DND-41 (cell line): ENCODE results near the gene CLCA4.

Source experiments
- ATAC-seq: fragments of 200-7000 bp; cut with Tn5 transposase; 3 replicates; pipeline ENCODE4 v1.9.1; 2021; ENCODE audit warnings: low read depth; ENCODE audit not compliant: insufficient read depth
- DNase-seq: peaks from one replicate; pipeline ENCODE4 v3.0.0-alpha.2; 2020
- H2AFZ ChIP-seq: 2 replicates; pipeline ENCODE4 v1.6.0; 2012; ENCODE audit warnings: low read depth, low read length
- H3K27ac ChIP-seq: 2 replicates; pipeline ENCODE4 v1.5.1; 2012; ENCODE audit warnings: low read length, inconsistent platforms
- H3K27me3 ChIP-seq: fragments of 200-600 bp; sonication (generic); 2 replicates; pipeline ENCODE4 v1.6.0; 2012; ENCODE audit warnings: low read length, mild to moderate bottlenecking, inconsistent platforms; ENCODE audit not compliant: insufficient read depth, poor library complexity
- H3K36me3 ChIP-seq: 2 replicates; pipeline ENCODE4 v1.5.1; 2012; ENCODE audit warnings: low read length, inconsistent platforms; ENCODE audit not compliant: insufficient read depth
- H3K4me1 ChIP-seq: 2 replicates; pipeline ENCODE4 v1.5.1; 2012; ENCODE audit warnings: mild to moderate bottlenecking, low read length; ENCODE audit not compliant: insufficient read depth
- H3K4me2 ChIP-seq: 2 replicates; pipeline ENCODE4 v1.6.0; 2012; ENCODE audit warnings: mild to moderate bottlenecking, moderate library complexity, low read length, inconsistent platforms; ENCODE audit not compliant: insufficient read depth
- H3K4me3 ChIP-seq, 2 experiments: fragments of 200-600 bp in 1 of 2; shearing (Covaris generic) in 1 of 2; 2 replicates each; pipeline ENCODE4 v1.5.1; 2012 to 2016; ENCODE audit warnings: inconsistent platforms in 2 of 2, low read length in 2 of 2, mild to moderate bottlenecking in 2 of 2, low read depth in 1 of 2, moderate library complexity in 1 of 2
- H3K79me2 ChIP-seq: 2 replicates; pipeline ENCODE4 v1.6.0; 2012; ENCODE audit warnings: low read length, inconsistent platforms; ENCODE audit not compliant: insufficient read depth
- H3K9ac ChIP-seq: 2 replicates; pipeline ENCODE4 v1.6.0; 2012; ENCODE audit warnings: low read depth, mild to moderate bottlenecking, inconsistent platforms, low read length, moderate library complexity
- H3K9me3 ChIP-seq: 2 replicates; pipeline ENCODE4 v1.5.1; 2012; ENCODE audit warnings: low read length, moderate library complexity, mild to moderate bottlenecking, inconsistent platforms; ENCODE audit not compliant: insufficient read depth, severe bottlenecking
- H4K20me1 ChIP-seq: 2 replicates; pipeline ENCODE4 v1.6.0; 2012; ENCODE audit warnings: low read length; ENCODE audit not compliant: insufficient read depth
- EZH2 ChIP-seq: IDR thresholded peaks from 3 replicates; pipeline ENCODE4 v1.6.1; 2012; ENCODE audit warnings: borderline replicate concordance, low read depth, mild to moderate bottlenecking, moderate library complexity, low read length, inconsistent platforms; ENCODE audit not compliant: severe bottlenecking
- TF ChIP-seq, protein P1 (sequence below): IDR thresholded peaks from 2 replicates; pipeline ENCODE4 v1.5.1; 2012; ENCODE audit warnings: borderline replicate concordance, low read length, moderate library complexity, mild to moderate bottlenecking; ENCODE audit not compliant: poor library complexity, severe bottlenecking; ENCODE audit errors: extremely low read depth

The CLCA4 gene

DNA sequence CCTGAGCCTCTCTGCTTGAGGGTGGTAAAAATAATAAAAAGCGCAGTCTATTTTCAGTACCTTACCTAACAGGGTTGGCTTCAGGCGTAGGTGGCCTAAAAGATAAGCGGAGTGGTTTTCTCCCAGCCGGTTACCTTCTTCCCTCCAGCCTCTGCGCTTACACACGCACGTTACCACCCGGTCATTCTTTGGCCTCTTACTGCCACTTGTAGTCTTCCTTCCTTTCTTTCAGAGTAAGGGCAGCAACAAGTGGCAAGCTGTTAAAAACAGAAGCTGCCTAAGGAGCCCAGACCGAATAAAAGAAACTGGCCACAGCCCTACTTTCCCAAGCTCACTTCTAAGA is 42.8 kb upstream of the CLCA4 start:
- Histone ChIP-seq H3K27ac (no peak overlapping the region), H3K4me3 (no peak overlapping the region), H3K79me2 (no peaks in the 10 kb centered on the region)

DNA sequence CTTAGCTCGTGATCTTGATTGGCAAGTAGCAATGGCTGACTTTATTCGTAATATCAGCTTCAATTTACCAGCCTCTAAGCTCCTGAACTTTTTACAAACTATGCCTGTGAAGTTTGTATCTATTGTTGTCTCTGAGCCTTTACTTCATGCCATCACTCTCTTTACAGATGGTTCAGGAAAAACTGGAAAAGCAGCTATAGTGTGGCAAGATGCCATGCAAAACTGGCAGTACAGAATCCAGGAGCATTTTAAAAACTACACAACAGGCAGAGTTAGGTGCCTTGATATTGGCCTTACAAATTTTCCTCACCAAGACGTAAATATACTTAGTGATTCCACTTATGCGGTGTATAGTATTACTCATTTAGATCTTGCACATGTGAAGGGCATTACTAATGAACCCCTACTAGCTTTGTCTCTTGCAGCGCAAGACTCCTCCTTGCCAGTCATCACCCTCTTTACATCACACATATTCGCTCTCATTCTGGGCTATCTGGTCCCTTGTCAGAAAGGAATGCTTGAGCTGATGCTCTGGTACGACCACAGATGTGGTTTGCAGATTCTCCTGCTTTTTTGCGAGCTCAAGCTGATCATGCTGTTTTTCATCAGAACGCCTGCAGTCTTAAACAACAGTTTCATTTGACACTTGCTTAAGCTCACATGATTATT is 41.8 kb upstream of the CLCA4 start:
- Histone ChIP-seq H3K79me2 (no peaks in the 10 kb centered on the region), H3K4me1 (peaks cover 8% of the 10 kb centered on the region), H3K9ac (no peak overlapping the region), H3K36me3 (no peaks in the 10 kb centered on the region), H3K9me3 (no peaks in the 10 kb centered on the region), H3K4me3 (no peak overlapping the region), H3K27ac (no peak overlapping the region), H3K27me3 (peaks cover 3% of the 10 kb centered on the region), H2AFZ (no peak overlapping the region), H4K20me1 (no peaks in the 10 kb centered on the region), H3K4me2 (no peak overlapping the region)
- TF ChIP-seq, protein P1, sequence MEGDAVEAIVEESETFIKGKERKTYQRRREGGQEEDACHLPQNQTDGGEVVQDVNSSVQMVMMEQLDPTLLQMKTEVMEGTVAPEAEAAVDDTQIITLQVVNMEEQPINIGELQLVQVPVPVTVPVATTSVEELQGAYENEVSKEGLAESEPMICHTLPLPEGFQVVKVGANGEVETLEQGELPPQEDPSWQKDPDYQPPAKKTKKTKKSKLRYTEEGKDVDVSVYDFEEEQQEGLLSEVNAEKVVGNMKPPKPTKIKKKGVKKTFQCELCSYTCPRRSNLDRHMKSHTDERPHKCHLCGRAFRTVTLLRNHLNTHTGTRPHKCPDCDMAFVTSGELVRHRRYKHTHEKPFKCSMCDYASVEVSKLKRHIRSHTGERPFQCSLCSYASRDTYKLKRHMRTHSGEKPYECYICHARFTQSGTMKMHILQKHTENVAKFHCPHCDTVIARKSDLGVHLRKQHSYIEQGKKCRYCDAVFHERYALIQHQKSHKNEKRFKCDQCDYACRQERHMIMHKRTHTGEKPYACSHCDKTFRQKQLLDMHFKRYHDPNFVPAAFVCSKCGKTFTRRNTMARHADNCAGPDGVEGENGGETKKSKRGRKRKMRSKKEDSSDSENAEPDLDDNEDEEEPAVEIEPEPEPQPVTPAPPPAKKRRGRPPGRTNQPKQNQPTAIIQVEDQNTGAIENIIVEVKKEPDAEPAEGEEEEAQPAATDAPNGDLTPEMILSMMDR = no peak
- TF ChIP-seq EZH2 = no peak
- no peak for DNase-seq
- ATAC-seq = no peak

More for the DNA sequence above, 42.8 kb upstream of the CLCA4 start:
- Histone ChIP-seq H3K27me3 (peaks cover 3% of the 10 kb centered on the region), H3K4me1 (peaks cover 8% of the 10 kb centered on the region), H3K36me3 (no peaks in the 10 kb centered on the region), H3K9ac (no peak overlapping the region), H3K4me2 (no peak overlapping the region), H4K20me1 (no peaks in the 10 kb centered on the region), H3K9me3 (no peaks in the 10 kb centered on the region), H2AFZ (no peak overlapping the region)
- TF ChIP-seq, protein P1 = no peak
- no peak for TF ChIP-seq EZH2
- no peak for ATAC-seq
- no peak for DNase-seq

DNA sequence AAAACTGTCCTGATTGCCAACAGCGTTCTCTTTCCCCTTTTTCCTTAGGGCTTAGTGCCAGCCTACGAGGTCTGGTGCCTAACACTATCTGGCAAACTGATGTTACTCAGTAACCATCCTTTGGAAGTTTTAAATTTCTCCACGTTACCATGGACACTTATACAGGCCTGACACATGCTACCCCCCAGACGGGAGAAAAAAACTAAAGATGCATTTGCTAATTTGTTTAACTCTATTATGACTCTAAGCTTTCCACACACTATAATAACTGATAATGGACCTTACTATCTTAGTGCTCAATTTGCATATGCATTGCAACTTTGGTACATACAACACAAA is 41.3 kb upstream of the CLCA4 start:
- H3K4me1 ChIP-seq = peaks cover 8% of the 10 kb centered on the region
- no peak overlapping the region for H3K4me2 ChIP-seq
- H3K9me3 ChIP-seq = no peaks in the 10 kb centered on the region
- DNase-seq (no peak), ATAC-seq (no peak)
- H2AFZ ChIP-seq = no peak overlapping the region
- no peak overlapping the region for H3K27ac ChIP-seq
- no peak overlapping the region for H3K4me3 ChIP-seq
- H3K27me3 ChIP-seq = peaks cover 3% of the 10 kb centered on the region
- TF ChIP-seq, protein P1 = no peak
- TF ChIP-seq EZH2 = no peak
- H3K36me3 ChIP-seq = no peaks in the 10 kb centered on the region
- H3K9ac ChIP-seq = no peak overlapping the region
- H4K20me1 ChIP-seq = no peaks in the 10 kb centered on the region
- no peaks in the 10 kb centered on the region for H3K79me2 ChIP-seq
